ENCODE measurements around the gene PTPRB. TPM values are rescaled to one million over a fixed set of nuclear protein-coding genes. Genes with fewer than 3 reads are reported as not detected.

The PTPRB gene
- total and polyA plus RNA-seq, 2 donors (not counting 3 experiments of a cell fraction or from before 2014, with no cell fraction given), result 64.1 to 151 TPM

GRCh38 chr12:70466753-70467152, 170.5 kb downstream of the PTPRB start:
- Histone ChIP-seq H3K27ac (ENCODE audit: insufficient read depth, low read depth, low read length) (no peak overlapping the region), H3K4me3 (replicated peaks in 1 of 3; ENCODE audit: insufficient read depth in 1 of 3, low read depth in 1 of 3, low read length in 3 of 3) (no peak overlapping the region)

More at GRCh38 chr12:70466753-70467152, 170.5 kb downstream of the PTPRB start:
- dilution Hi-C loops (cut with MboI; ENCODE audit: extremely low pct_ligation_motif_present, low sequenced_read_pairs) (no loop called here), intact Hi-C loops (cut with micrococcal nuclease) (no loop called here)
- no peak overlapping the region for H3K9ac ChIP-seq (replicated peaks; ENCODE audit: extremely low read depth, insufficient read depth, low read length)
- H2AFZ ChIP-seq (ENCODE audit: low read depth, low read length), result no peak overlapping the region
- no TSS peak for BruUV-seq (replicated peaks)
- H3K4me1 ChIP-seq (ENCODE audit: control insufficient read depth, extremely low read depth, insufficient read depth, low read length), result no peaks in the 10 kb centered on the region
- H3K36me3 ChIP-seq (ENCODE audit: control insufficient read depth in 2 of 2, extremely low read depth in 1 of 2, insufficient read depth in 2 of 2, low read length in 2 of 2), result no peaks in the 10 kb centered on the region
- no peaks in the 10 kb centered on the region for H4K20me1 ChIP-seq (replicated peaks; ENCODE audit: control insufficient read depth, extremely low read depth, insufficient read depth, low read length)
- ChIA-PET CTCF (interaction anchor here (0.9 kb wide), 1 partner anchor 263 kb away, joined by 3 read pairs; no protein-coding TSS in a partner anchor), POLR2A (no interaction called here)
- FAIRE-seq (no peak), DNase-seq (ENCODE audit: low read depth, low spot score) (no peak)
- H3K27me3 ChIP-seq (ENCODE audit: control insufficient read depth in 2 of 2, insufficient read depth in 2 of 2, low read length in 2 of 2), result peaks cover 0 to 1% of the 10 kb centered on the region in 2 experiments
- no peak for TF ChIP-seq FOS (IDR thresholded peaks at IDR 0.05; ENCODE audit: borderline replicate concordance, insufficient read depth, low read length)
- TF ChIP-seq MAX (IDR thresholded peaks at IDR 0.05; ENCODE audit: insufficient read depth, insufficient read length), result no peak
- no peak for TF ChIP-seq EZH2 (IDR thresholded peaks at IDR 0.05; ENCODE audit: borderline replicate concordance, low read depth, low read length, severe bottlenecking)
- no peak for TF ChIP-seq POLR2A (IDR thresholded peaks at IDR 0.05; ENCODE audit: low read depth, low read length)
- no peak for TF ChIP-seq JUN (IDR thresholded peaks at IDR 0.05; ENCODE audit: borderline replicate concordance, insufficient read depth, insufficient read length, low read depth)
- TF ChIP-seq GATA2 (IDR thresholded peaks at IDR 0.05; ENCODE audit: insufficient read depth, insufficient read length, low read depth, low read length), result no peak
- no peak for TF ChIP-seq MYC (IDR thresholded peaks at IDR 0.05; ENCODE audit: low read depth, low read length)
- no peak for TF ChIP-seq POLR2AphosphoS5 (IDR thresholded peaks at IDR 0.05; ENCODE audit: insufficient read depth, low read depth, low read length)
- TF ChIP-seq, protein P1, sequence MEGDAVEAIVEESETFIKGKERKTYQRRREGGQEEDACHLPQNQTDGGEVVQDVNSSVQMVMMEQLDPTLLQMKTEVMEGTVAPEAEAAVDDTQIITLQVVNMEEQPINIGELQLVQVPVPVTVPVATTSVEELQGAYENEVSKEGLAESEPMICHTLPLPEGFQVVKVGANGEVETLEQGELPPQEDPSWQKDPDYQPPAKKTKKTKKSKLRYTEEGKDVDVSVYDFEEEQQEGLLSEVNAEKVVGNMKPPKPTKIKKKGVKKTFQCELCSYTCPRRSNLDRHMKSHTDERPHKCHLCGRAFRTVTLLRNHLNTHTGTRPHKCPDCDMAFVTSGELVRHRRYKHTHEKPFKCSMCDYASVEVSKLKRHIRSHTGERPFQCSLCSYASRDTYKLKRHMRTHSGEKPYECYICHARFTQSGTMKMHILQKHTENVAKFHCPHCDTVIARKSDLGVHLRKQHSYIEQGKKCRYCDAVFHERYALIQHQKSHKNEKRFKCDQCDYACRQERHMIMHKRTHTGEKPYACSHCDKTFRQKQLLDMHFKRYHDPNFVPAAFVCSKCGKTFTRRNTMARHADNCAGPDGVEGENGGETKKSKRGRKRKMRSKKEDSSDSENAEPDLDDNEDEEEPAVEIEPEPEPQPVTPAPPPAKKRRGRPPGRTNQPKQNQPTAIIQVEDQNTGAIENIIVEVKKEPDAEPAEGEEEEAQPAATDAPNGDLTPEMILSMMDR (IDR thresholded peaks at IDR 0.05; ENCODE audit: extremely low read depth in 1 of 2, insufficient read depth in 1 of 2, low read depth in 1 of 2, low read length in 2 of 2), result no peak
- no peak overlapping the region for H3K4me2 ChIP-seq (ENCODE audit: insufficient read depth, low read length)
- H3K9me3 ChIP-seq (replicated peaks; ENCODE audit: control insufficient read depth, insufficient read depth, low read length), result no peaks in the 10 kb centered on the region
- H3K79me2 ChIP-seq (ENCODE audit: control insufficient read depth, insufficient read depth, low read length), result no peaks in the 10 kb centered on the region
- no peaks in the 10 kb centered on the region for H3K9me1 ChIP-seq (replicated peaks; ENCODE audit: control insufficient read depth, extremely low read depth, insufficient read depth, low read length)
